Upper lobe of left lung (tissue), 6 donors: ENCODE measurements around the gene FBLN2. TPM values are rescaled to one million over a fixed set of nuclear protein-coding genes. Genes with fewer than 3 reads are reported as not detected.

ENCODE experiments used
- ATAC-seq, 2 donors: fragments of 200-7000 bp; cut with Tn5 transposase; one replicate each; pipeline ENCODE4 v1.9.1; 2022; ENCODE audit warnings: mild to moderate bottlenecking in 2 of 2, moderate library complexity in 2 of 2; ENCODE audit not compliant: low FRiP score in 2 of 2
- DNase-seq, 2 donors: peaks; one replicate each; pipeline ENCODE4 v3.0.0-alpha.2; 2019 to 2020
- H3K27ac ChIP-seq, 4 donors: fragments of 200-600 bp; sonication (generic); one replicate each; pipeline ENCODE4 v1.5.1; 2016 to 2019
- H3K27me3 ChIP-seq, 4 donors: fragments of 200-600 bp; sonication (generic); one replicate each; pipeline ENCODE4 v1.5.1; 2017 to 2019
- H3K36me3 ChIP-seq, 4 donors: fragments of 200-600 bp; sonication (generic); one replicate each; pipeline ENCODE4 v1.5.1; 2016 to 2019
- H3K4me1 ChIP-seq, 4 donors: fragments of 200-600 bp; sonication (generic); one replicate each; pipeline ENCODE4 v1.5.1; 2018 to 2019
- H3K4me3 ChIP-seq, 4 donors: fragments of 200-600 bp; sonication (generic); one replicate each; pipeline ENCODE4 v1.5.1; 2017 to 2019; ENCODE audit warnings: mild to moderate bottlenecking in 2 of 4, moderate library complexity in 1 of 4
- H3K9me3 ChIP-seq, 4 donors: fragments of 200-600 bp; sonication (generic); one replicate each; pipeline ENCODE4 v1.5.1; 2018 to 2019
- EP300 ChIP-seq, 4 donors: sonication (generic); formaldehyde crosslinking; IDR thresholded peaks; one replicate each; pipeline ENCODE4 v1.5.1; 2017; ENCODE audit warnings: antibody characterized with exemption in 4 of 4, control low read depth in 2 of 4
- POLR2A ChIP-seq, 4 donors: fragments of 450-650 bp; IDR thresholded peaks; one replicate each; pipeline ENCODE4 v1.5.1; 2016 to 2017; ENCODE audit warnings: antibody characterized with exemption in 4 of 4, mild to moderate bottlenecking in 2 of 4
- POLR2AphosphoS5 ChIP-seq, 2 donors: sonication (generic); formaldehyde crosslinking; IDR thresholded peaks; one replicate each; pipeline ENCODE4 v1.5.1; 2017; ENCODE audit warnings: antibody characterized with exemption in 2 of 2
- WGBS, 2 donors: methylation state at CpG; one replicate each; pipeline ENCODE4 v1.1.5; 2017 to 2018; 5-methylcytosine and 5-hydroxymethylcytosine counted together
- total RNA-seq, 6 donors: library from RNA; depleted of rRNA in 4 of 6; stranded (reverse); fragments of >200 nt in 4 of 6; gene quantifications; one replicate each; pipeline versions ENCODE4 v1.1.0 to v1.2.1, GENCODE V29; 2016 to 2021
- TF ChIP-seq, protein P1 (sequence below), 6 experiments: fragments of 450-650 bp in 4 of 6; fragments of 200-600 bp in 2 of 6; sonication (generic) in 2 of 6; IDR thresholded peaks; one replicate each; pipeline ENCODE4 v1.5.1; 2016 to 2019; ENCODE audit warnings: antibody characterized with exemption in 6 of 6
- donor health status: DM: no; HTN: no; CAD: no; lungs with moderate emphysema.
- donor health status: DM: no; HTN: yes; CAD: no; lungs with severe emphysema.

FBLN2 gene
- total RNA-seq, 6 donors from 2014 or later: 2.1 to 85.7 (median 19.5) TPM

DNA sequence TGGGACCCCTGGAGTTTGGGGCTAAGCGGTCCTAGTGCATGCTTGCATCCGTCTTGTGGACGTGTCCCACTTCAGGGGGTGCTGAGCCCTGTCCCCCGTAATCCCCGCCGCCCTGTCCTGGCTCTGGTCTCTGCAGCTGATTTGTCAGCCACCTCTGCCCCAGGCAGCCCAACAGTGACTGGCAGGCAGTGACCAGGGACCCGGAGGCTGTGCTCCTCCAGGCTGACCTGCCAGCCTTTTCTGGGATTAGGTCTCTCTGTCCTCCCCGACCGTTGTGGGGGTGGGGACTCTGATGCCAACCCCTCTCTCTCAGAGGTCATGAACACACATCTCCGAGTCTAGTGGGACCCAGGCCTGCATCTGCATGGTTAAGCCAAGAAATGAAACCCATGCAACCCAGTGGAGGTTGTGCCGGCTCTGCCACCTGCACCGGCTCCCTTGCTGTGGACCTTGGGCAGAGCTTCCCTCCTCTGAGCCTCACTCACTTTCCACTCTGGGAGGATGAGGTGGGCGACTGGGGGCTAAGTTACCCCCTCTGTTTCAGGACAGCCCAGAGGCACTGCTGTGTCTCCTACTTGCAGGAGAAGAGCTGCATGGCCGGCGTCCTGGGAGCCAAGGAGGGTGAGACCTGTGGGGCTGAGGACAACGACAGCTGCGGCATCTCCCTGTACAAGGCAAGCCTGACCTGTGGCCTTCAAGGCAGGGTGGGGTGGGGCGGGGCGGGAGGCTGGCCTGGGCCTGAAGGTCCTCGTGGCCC, 60.2 kb downstream of the FBLN2 start:
- WGBS, 2 donors: 83 to 88% methylated on average over 18 to 19 of the region's 20 CpGs
- H3K27me3 ChIP-seq: no peaks in the 10 kb centered on the region
- H3K4me3 ChIP-seq: no peak overlapping the region
- peak in 1 of 2 donors; percentile 45 for DNase-seq
- H3K9me3 ChIP-seq: no peaks in the 10 kb centered on the region
- H3K4me1 ChIP-seq: no peaks in the 10 kb centered on the region
- H3K36me3 ChIP-seq: no peaks in the 10 kb centered on the region
- TF ChIP-seq POLR2A (IDR thresholded peaks at IDR 0.05): no peak
- TF ChIP-seq POLR2AphosphoS5 (IDR thresholded peaks at IDR 0.05): no peak
- TF ChIP-seq EP300 (IDR thresholded peaks at IDR 0.05): no peak
- TF ChIP-seq, protein P1, sequence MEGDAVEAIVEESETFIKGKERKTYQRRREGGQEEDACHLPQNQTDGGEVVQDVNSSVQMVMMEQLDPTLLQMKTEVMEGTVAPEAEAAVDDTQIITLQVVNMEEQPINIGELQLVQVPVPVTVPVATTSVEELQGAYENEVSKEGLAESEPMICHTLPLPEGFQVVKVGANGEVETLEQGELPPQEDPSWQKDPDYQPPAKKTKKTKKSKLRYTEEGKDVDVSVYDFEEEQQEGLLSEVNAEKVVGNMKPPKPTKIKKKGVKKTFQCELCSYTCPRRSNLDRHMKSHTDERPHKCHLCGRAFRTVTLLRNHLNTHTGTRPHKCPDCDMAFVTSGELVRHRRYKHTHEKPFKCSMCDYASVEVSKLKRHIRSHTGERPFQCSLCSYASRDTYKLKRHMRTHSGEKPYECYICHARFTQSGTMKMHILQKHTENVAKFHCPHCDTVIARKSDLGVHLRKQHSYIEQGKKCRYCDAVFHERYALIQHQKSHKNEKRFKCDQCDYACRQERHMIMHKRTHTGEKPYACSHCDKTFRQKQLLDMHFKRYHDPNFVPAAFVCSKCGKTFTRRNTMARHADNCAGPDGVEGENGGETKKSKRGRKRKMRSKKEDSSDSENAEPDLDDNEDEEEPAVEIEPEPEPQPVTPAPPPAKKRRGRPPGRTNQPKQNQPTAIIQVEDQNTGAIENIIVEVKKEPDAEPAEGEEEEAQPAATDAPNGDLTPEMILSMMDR (IDR thresholded peaks at IDR 0.05): no peak
- H3K27ac ChIP-seq: no peak overlapping the region
- ATAC-seq: no peak

DNA sequence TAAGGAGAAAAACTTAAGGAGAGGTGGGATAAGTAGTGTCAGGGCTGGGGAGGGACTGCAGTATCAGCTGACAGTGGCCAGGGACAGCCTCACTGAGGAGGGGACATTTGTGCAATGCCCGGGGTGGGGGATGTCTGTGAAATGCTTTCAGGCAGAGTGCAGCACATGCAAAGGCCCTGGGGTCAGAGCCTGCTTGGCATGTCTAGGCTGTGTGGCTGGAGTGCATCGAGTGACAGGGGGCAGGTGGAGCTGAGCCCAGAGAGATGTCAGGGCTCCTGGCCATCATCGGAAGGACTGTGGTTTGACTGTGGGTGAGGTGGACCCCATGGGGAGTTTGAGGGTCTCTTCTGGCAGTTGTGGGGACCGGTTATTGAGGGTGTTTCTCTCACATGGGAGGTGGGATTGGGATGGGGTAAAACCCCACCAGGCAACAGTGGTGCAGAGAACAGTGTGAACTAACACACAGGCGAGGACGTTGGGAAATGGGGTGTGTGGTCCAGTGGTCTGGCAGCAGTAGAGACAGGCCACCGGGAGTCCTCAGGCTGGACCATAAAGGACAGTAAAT, 61.2 kb downstream of the FBLN2 start:
- Histone ChIP-seq H3K36me3 (no peaks in the 10 kb centered on the region), H3K4me3 (no peak overlapping the region), H3K4me1 (no peaks in the 10 kb centered on the region), H3K27ac (no peak overlapping the region), H3K27me3 (no peaks in the 10 kb centered on the region), H3K9me3 (no peaks in the 10 kb centered on the region)
- DNase-seq (no peak), ATAC-seq (no peak)
- 78 to 91% methylated on average over 6 to 7 of the region's 7 CpGs for WGBS, 2 donors
- TF ChIP-seq, protein P1 (IDR thresholded peaks at IDR 0.05): no peak
- TF ChIP-seq EP300 (IDR thresholded peaks at IDR 0.05): no peak
- no peak for TF ChIP-seq POLR2A (IDR thresholded peaks at IDR 0.05)
- TF ChIP-seq POLR2AphosphoS5 (IDR thresholded peaks at IDR 0.05): no peak

DNA sequence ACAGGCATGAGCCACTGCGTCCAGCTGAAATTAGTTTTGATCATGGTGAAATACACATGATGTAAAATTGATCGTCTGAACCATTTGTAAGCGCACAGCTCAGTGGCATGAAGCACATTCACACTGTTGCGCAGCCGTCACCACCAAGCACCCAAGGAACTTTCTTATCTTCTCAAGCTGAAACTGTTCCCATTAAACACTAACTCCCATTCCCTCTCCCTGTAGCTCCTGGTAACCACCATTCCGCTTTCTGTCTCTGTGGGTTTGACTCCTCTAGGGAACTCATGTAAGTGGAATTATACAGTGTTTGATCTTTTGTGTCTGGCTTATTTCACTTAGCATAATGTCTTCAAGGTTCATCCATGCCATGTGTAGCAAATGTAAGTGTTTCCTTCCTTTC, 62.3 kb downstream of the FBLN2 start:
- 91 to 92% methylated on average over 6 of the region's 6 CpGs for WGBS, 2 donors
- H3K36me3 ChIP-seq: no peaks in the 10 kb centered on the region
- TF ChIP-seq POLR2AphosphoS5 (IDR thresholded peaks at IDR 0.05) (no peak), POLR2A (IDR thresholded peaks at IDR 0.05) (no peak), EP300 (IDR thresholded peaks at IDR 0.05) (no peak)
- TF ChIP-seq, protein P1 (IDR thresholded peaks at IDR 0.05): no peak
- H3K9me3 ChIP-seq: no peaks in the 10 kb centered on the region
- no peak for ATAC-seq
- no peak overlapping the region for H3K27ac ChIP-seq
- DNase-seq: no peak
- H3K4me3 ChIP-seq: no peak overlapping the region
- no peaks in the 10 kb centered on the region for H3K27me3 ChIP-seq
- no peaks in the 10 kb centered on the region for H3K4me1 ChIP-seq

DNA sequence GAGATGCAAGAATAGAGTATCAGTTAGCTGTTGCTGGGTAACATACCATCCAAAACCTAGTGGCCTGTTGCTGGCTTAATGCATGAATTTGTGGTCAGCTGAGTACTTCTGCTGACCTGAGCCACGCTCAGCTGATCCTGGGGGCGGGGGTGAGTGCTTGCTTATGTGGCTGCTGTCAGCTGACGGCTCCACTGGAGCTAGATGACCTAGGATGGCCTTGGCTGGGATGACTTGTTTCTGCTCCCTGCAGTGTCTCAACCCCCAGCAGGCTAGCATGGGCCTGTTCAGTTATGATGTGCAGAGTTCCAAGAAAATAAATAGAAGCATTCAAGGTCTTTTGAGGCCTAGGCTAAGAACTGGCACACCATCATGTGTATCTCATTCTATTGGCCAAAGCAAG, 63.9 kb downstream of the FBLN2 start:
- TF ChIP-seq POLR2A (IDR thresholded peaks at IDR 0.05) (no peak), POLR2AphosphoS5 (IDR thresholded peaks at IDR 0.05) (no peak), EP300 (IDR thresholded peaks at IDR 0.05) (no peak)
- TF ChIP-seq, protein P1 (IDR thresholded peaks at IDR 0.05): no peak
- H3K36me3 ChIP-seq: no peaks in the 10 kb centered on the region
- no peak overlapping the region for H3K4me3 ChIP-seq
- peak in 1 of 2 donors; percentile 40 for DNase-seq
- no peak overlapping the region for H3K27ac ChIP-seq
- H3K9me3 ChIP-seq: no peaks in the 10 kb centered on the region
- 72 to 80% methylated on average over 1 to 3 of the region's 3 CpGs for WGBS, 2 donors
- peak in 1 of 2 donors; percentile 59 for ATAC-seq
- H3K4me1 ChIP-seq: no peaks in the 10 kb centered on the region
- H3K27me3 ChIP-seq: no peaks in the 10 kb centered on the region
